WTC11 (cell line): ENCODE measurements around the gene ANKRD36. TPM values are rescaled to one million over a fixed set of nuclear protein-coding genes. Genes with fewer than 3 reads are reported as not detected.
A peak's percentile ranks its signal among the peaks of the same experiment; 100 is the strongest.
"Not testable (repeated sequence)": the region's sequence is repeated elsewhere in the genome, so short reads cannot be mapped to it uniquely, and the experiment has no call there.

Source experiments
- ATAC-seq: fragments of 200-7000 bp; cut with Tn5 transposase; 2 replicates; pipeline ENCODE4 v1.10.0; 2021; ENCODE audit warnings: mild to moderate bottlenecking, moderate library complexity
- CTCF ChIA-PET: fragments of 300-600 bp; sonication (Branson Sonifier 250); formaldehyde crosslinking; loops from one replicate; lab custom pipeline; 2021; ENCODE audit warnings: antibody characterized with exemption; lab: Charles Lee
- POLR2A ChIA-PET: fragments of 350-600 bp; sonication (Branson Sonifier 250); formaldehyde crosslinking; loops from one replicate; lab custom pipeline; 2021; ENCODE audit warnings: antibody characterized with exemption; lab: Charles Lee
- DNase-seq: peaks from one replicate; pipeline ENCODE4 v3.0.0; 2021; ENCODE audit warnings: low spot score
- H3K27ac Mint-ChIP-seq: 2 replicates; pipeline ENCODE4 v1.8.0; 2021; ENCODE audit warnings: mixed read lengths
- H3K27me3 Mint-ChIP-seq: 2 replicates; pipeline ENCODE4 v1.8.0; 2021; ENCODE audit warnings: low read depth, mild to moderate bottlenecking, moderate library complexity, mixed read lengths
- H3K36me3 Mint-ChIP-seq: 2 replicates; pipeline ENCODE4 v1.8.0; 2021; ENCODE audit warnings: mixed read lengths
- H3K4me1 Mint-ChIP-seq: 2 replicates; pipeline ENCODE4 v1.8.0; 2022; ENCODE audit warnings: mixed read lengths
- H3K4me3 Mint-ChIP-seq: 2 replicates; pipeline ENCODE4 v1.8.0; 2021; ENCODE audit warnings: mild to moderate bottlenecking, moderate library complexity, mixed read lengths
- H3K9me3 Mint-ChIP-seq: 2 replicates; pipeline ENCODE4 v1.8.0; 2021; ENCODE audit warnings: mixed read lengths
- ESRRA ChIP-seq: sonication (generic); formaldehyde crosslinking; IDR thresholded peaks from 2 replicates; pipeline ENCODE4 v1.8.1; 2022; ENCODE audit warnings: mild to moderate bottlenecking, missing genetic modification reagents, borderline replicate concordance
- TP53 ChIP-seq: sonication (generic); formaldehyde crosslinking; IDR thresholded peaks from 2 replicates; pipeline ENCODE4 v1.8.1; 2023; ENCODE audit warnings: mild to moderate bottlenecking, missing genetic modification reagents
- total RNA-seq: library from RNA; stranded (reverse); gene quantifications from 3 replicates; pipeline ENCODE4 v1.2.3, GENCODE V29; 2021
- TF ChIP-seq, protein P1 (sequence below): sonication (generic); formaldehyde crosslinking; IDR thresholded peaks from 2 replicates; pipeline ENCODE4 v1.8.1; 2023; ENCODE audit warnings: mild to moderate bottlenecking, missing genetic modification reagents, borderline replicate concordance

ANKRD36 gene
- total RNA-seq, 1 experiment from 2014 or later = 14.4 TPM

DNA sequence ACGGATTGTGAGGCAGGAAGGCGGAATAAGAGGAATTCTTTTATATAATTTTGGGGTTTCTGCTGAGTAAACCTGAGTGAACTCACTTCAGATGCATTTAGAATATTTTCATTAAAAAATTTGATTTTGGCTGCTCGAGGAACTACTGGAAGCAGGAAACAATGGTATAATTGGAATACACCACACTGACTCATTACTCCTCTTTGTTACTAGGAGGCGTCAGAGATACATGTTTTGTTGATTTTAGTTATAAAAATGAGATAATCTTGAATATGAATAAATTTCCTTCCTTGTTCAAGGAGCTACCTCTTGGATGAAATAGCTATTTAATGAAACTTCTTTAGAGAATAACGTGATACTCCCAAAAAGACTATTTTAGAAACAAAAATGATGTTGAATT is 97.4 kb downstream of the ANKRD36 start (continued):
- TF ChIP-seq TP53 (CRISPR knock-in tag) = no peak
- no peak for TF ChIP-seq ESRRA (CRISPR knock-in tag)
- TF ChIP-seq, protein P1, sequence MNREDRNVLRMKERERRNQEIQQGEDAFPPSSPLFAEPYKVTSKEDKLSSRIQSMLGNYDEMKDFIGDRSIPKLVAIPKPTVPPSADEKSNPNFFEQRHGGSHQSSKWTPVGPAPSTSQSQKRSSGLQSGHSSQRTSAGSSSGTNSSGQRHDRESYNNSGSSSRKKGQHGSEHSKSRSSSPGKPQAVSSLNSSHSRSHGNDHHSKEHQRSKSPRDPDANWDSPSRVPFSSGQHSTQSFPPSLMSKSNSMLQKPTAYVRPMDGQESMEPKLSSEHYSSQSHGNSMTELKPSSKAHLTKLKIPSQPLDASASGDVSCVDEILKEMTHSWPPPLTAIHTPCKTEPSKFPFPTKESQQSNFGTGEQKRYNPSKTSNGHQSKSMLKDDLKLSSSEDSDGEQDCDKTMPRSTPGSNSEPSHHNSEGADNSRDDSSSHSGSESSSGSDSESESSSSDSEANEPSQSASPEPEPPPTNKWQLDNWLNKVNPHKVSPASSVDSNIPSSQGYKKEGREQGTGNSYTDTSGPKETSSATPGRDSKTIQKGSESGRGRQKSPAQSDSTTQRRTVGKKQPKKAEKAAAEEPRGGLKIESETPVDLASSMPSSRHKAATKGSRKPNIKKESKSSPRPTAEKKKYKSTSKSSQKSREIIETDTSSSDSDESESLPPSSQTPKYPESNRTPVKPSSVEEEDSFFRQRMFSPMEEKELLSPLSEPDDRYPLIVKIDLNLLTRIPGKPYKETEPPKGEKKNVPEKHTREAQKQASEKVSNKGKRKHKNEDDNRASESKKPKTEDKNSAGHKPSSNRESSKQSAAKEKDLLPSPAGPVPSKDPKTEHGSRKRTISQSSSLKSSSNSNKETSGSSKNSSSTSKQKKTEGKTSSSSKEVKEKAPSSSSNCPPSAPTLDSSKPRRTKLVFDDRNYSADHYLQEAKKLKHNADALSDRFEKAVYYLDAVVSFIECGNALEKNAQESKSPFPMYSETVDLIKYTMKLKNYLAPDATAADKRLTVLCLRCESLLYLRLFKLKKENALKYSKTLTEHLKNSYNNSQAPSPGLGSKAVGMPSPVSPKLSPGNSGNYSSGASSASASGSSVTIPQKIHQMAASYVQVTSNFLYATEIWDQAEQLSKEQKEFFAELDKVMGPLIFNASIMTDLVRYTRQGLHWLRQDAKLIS = no peak

GRCh38 chr2:97215025-97215424 is 102.1 kb downstream of the ANKRD36 start:
- DNase-seq, H3K4me3 Mint-ChIP-seq, POLR2A ChIA-PET, H3K27ac Mint-ChIP-seq, H3K27me3 Mint-ChIP-seq, ATAC-seq, CTCF ChIA-PET, H3K9me3 Mint-ChIP-seq, H3K4me1 Mint-ChIP-seq: not testable (repeated sequence)
- H3K36me3 Mint-ChIP-seq = peaks cover 20% of the 10 kb centered on the region

DNA sequence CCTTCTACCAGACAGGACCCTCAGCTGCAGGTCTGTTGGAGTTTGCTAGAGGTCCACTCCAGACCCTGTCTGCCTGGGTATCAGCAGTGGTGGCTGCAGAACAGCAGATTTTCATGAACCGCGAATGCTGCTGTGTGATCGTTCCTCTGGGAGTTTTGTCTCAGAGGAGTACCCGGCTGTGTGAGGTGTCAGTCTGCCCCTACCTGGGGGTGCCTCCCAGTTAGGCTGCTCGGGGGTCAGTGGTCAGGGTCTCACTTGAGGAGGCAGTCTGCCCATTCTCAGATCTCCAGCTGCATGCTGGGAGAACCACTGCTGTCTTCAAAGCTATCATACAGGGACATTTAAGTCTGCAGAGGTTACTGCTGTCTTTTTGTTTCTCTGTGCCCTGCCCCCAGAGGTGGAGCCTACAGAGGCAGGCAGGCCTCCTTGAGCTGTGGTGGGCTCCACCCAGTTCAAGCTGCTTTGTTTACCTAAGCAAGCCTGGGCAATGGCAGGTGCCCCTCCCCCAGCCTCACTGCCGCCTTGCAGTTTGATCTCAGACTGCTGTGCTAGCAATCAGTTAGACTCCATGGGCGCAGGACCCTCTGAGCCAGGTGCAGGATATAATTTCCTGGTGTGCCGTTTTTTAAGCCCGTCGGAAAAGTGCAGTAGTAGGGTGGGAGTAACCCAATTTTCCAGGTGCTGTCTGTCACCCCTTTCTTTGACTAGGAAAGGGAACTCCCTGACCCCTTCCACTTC is 118.1 kb downstream of the ANKRD36 start:
- ATAC-seq, POLR2A ChIA-PET, H3K27me3 Mint-ChIP-seq, H3K4me1 Mint-ChIP-seq, H3K27ac Mint-ChIP-seq, CTCF ChIA-PET, H3K4me3 Mint-ChIP-seq: not testable (repeated sequence)
- peaks cover 27% of the 10 kb centered on the region for H3K9me3 Mint-ChIP-seq
- DNase-seq = peak; percentile 22
- H3K36me3 Mint-ChIP-seq = peaks cover 43% of the 10 kb centered on the region

DNA sequence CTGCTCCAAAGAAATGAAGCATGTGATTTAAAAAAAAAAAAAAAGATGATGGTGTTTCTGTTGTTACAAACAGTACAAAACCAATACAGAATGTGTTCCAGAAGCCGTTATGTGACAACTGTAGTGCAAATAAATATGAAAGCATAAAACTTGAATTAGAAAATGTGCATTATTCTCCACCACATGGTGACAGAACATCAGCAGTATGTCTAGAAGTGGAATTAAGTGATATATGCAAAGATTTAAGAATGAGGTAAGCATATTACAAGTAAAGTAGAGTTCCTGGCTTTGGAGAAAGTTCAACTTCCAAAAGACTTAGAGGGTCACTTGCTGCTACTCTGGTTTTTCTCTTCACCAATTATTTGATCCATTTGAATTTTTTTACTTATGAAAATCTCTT is 120.0 kb downstream of the ANKRD36 start:
- Mint-ChIP-seq H3K9me3 (peaks cover 17% of the 10 kb centered on the region), H3K36me3 (peaks cover 28% of the 10 kb centered on the region)
- ATAC-seq, CTCF ChIA-PET, POLR2A ChIA-PET, H3K27me3 Mint-ChIP-seq, H3K4me1 Mint-ChIP-seq, H3K4me3 Mint-ChIP-seq, H3K27ac Mint-ChIP-seq, DNase-seq: not testable (repeated sequence)

DNA sequence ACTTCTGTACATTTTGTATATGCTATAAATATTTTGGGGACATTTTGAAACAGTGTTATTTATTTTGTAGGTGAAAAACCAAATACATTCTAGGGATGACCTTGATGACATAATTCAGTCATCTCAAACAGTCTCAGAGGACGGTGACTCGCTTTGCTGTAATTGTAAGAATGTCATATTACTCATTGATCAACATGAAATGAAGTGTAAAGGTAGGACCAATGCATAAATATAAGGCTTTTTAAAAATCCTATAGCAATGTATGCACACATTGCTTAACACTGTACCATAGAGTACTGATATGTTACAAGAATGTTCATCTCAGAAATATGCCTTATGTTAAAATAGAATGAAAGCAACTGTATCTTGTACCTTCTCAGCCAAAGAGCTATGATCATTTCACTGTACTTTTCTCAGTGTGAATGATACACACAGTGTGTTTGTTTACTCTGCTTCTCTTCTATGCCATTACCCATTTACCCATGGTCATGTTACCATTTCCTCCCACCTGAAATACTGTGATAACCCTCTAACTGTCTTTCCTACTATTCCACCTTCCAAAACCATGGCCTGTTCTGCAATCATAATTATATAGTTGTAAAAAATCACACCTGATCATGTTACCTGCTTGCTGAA is 120.8 kb downstream of the ANKRD36 start:
- ATAC-seq, H3K27me3 Mint-ChIP-seq, H3K4me1 Mint-ChIP-seq, H3K4me3 Mint-ChIP-seq, H3K27ac Mint-ChIP-seq, DNase-seq, POLR2A ChIA-PET, CTCF ChIA-PET: not testable (repeated sequence)
- Mint-ChIP-seq H3K9me3 (peaks cover 16% of the 10 kb centered on the region), H3K36me3 (peaks cover 26% of the 10 kb centered on the region)

DNA sequence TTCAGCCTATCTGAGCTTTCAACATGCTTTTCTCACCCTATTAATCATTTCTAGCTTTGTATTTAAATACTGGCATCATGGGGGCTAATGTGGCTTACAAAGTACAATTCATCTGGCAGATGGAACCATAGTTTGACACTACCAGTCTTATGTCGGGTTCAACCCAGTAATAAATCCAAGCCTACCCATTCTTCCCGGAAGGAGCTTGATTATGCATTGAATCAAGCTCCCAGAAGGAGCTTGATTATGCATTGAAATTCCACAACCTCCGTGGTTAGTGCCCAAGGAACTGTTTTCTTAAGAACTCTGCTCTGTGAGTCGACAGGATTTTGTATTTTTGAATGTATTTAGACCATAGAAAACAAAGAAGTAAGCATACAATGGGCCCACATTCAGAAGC is 148.2 kb downstream of the ANKRD36 start:
- H3K27me3 Mint-ChIP-seq, POLR2A ChIA-PET, H3K4me3 Mint-ChIP-seq, CTCF ChIA-PET, H3K27ac Mint-ChIP-seq, DNase-seq, ATAC-seq, H3K36me3 Mint-ChIP-seq, H3K4me1 Mint-ChIP-seq, H3K9me3 Mint-ChIP-seq: not testable (repeated sequence)

GRCh38 chr2:97266449-97266848 is 153.5 kb downstream of the ANKRD36 start:
- DNase-seq, H3K36me3 Mint-ChIP-seq, H3K9me3 Mint-ChIP-seq, H3K4me3 Mint-ChIP-seq, ATAC-seq, H3K27ac Mint-ChIP-seq, H3K27me3 Mint-ChIP-seq, CTCF ChIA-PET, H3K4me1 Mint-ChIP-seq, POLR2A ChIA-PET: not testable (repeated sequence)
